Colon (tissue), 2 donors: ENCODE results near the gene NNT.
"Not testable (repeated sequence)": the region's sequence is repeated elsewhere in the genome, so short reads cannot be mapped to it uniquely, and the experiment has no call there.

ENCODE experiments used
- FAIRE-seq: peaks from 2 replicates; lab custom pipeline; 2012; peaks lifted over from hg19 to GRCh38; lab: Jason Lieb, UNC
- donor health status: control.
- donor health status: control.

NNT gene

GRCh38 chr5:43583724-43584123 lies 19.3 kb upstream of the NNT start:
- no peak for FAIRE-seq

DNA sequence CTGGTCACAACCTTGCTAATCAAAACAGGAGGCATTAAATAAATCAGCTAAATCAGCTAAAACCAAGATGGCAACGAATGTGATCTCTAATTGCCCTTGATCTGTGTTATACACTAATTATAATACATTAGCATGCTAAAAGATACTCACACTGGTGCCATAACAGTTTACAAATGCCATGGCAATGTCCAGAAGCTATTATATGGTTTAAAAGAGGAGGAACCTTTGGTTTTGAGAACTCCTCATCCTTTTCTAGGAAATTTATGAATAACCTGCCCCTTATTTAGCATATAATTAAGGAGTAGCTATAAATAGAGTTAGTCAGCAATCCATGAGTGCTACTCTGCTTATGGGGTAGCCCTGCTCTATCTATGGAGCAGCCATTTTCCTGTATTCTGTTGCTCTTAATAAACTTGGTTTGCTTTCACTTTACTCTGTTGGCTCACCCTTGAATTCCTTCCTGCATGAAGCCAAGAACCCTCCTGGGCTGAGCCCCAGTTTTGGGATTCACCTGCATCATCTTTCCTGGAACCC lies 18.7 kb upstream of the NNT start:
- no peak for FAIRE-seq

DNA sequence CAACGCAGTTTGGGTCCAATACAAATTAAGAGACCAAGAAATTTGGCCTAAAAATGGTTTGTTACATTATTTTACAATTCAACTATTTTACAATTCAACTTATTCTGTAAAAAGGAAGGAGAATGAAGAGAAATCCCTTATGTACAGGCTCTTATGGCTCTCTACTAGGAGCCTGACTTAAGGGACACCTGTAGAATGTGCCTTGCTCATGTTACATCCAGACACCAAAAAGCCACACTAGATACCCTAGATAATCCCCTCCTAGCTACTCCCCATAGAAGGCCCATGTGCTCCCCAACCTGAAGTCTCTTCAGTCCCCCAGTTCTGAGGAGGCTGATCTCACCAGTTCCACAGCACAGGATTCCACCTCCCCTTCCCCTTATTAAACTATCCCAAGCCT lies 14.1 kb upstream of the NNT start:
- FAIRE-seq = no peak

DNA sequence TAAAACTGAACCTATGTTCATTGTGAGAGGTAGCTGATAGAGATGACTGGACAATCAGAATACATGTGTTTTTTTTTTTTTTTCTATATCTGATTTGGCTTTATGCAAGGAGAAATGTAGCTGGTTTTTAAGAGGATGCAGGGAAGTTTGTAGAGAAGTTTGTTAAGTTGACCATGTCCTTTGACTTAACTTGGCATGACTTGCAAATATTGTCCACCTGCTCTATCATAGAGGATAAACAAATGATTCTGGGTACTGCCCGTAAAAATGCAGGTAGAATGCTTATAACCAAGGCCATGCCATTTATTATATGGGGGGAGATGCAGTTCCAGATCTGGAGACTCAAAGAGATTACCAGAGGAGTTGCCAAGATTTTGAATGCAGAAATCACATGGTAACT lies 13.7 kb upstream of the NNT start:
- FAIRE-seq = no peak

- no peak for FAIRE-seq
Observed at GRCh38 chr5:43590700-43591099, 12.3 kb upstream of the NNT start.

DNA sequence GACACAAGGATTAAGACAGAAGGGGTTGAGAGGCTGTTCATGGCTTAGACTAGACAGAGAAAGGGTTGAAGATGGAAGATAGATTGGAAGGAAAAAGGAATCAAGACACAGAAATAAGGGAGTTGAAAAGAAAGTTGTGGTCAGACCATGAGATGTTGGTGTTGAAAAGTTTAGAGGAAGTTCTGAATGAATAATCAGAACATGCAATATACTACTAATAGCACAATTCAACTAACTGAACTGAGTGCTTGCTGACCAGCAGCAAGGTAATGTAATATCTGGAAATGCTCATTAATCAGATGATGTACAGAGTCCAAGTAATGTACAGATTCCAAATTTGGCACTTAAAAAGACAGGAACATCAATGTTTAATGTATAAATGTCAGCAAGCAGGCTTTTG lies 10.6 kb upstream of the NNT start:
- FAIRE-seq = no peak

DNA sequence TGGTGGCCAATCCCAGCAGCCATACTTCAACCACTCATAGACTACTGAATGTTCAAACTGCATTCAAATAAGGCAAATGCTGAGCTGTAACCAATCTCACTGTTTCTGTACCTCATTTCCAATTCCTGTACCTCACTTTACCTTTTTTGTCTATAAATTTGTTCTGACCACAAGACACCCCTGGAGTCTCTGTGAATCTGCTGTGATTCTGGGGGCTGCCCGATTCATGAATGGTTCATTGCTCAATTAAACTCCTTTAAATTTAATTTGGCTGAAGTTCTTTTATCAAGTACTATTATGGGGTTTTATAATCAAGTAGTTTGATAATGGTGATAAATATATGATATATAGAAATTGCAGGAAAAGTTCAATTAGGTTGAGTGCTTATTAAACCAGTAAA lies 4.1 kb upstream of the NNT start:
- not testable (repeated sequence) for FAIRE-seq

DNA sequence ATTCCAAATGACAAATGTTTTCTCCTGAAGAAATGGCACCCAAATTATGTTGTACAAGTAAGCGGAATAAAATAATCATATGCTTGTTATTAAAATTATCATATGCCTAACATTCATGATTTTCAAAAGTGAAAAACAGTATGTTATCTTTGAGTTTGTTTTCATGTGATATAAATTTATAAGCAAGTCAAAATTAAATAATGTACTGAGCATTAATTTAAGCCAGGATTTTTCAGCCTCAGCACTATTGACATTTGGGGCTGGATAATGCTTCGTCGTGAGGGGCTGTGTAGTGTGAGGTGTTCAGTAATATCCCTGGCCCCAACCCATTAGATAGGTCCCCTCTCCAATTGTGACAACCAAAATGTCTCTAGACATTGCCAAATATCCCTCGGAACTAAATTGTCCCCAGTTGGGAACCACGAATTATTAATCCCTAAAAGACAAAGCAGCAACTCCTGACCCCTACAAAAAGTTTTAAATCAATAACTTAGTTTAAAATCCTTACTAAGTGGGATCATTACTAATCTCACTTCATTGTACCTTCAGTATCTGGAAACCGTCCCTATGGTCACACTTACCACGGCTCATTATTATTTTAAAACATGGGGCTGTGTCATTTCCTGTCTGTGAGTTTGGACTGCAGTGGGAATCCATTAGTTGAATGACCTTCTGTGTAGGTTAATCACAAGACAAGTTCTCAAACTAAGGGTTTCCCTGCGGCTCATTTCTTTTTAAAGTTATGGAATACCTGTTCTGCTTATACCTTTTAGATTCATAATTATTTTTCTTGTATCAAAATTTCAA lies 1.3 kb upstream of the NNT start:
- no peak for FAIRE-seq

- no peak for FAIRE-seq
Observed at GRCh38 chr5:43603344-43604217, 601 bp downstream of the NNT start.

- FAIRE-seq = no peak
Observed at GRCh38 chr5:43604699-43605098, 1.7 kb downstream of the NNT start.

DNA sequence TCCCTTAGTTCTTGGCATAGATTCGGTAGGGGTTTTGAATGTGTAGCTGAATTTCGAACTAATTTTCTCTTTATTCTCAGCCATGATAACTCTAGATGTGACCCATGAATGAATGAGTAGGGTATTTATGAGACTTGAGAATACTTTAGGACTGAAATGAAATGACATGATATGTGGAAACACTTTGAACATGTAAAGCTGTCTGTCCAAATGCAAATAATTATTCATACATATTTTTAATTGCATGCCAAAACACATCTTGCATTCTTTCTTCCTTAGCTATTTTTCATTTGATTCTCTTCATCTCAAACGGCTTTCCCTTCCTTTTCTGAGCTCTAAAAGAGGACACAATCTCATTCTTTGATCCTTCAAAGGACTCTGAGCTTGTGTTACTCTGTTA lies 3.4 kb downstream of the NNT start:
- no peak for FAIRE-seq

GRCh38 chr5:43608406-43608805 lies 5.4 kb downstream of the NNT start:
- FAIRE-seq = no peak

GRCh38 chr5:43609752-43610151 lies 6.8 kb downstream of the NNT start:
- no peak for FAIRE-seq

DNA sequence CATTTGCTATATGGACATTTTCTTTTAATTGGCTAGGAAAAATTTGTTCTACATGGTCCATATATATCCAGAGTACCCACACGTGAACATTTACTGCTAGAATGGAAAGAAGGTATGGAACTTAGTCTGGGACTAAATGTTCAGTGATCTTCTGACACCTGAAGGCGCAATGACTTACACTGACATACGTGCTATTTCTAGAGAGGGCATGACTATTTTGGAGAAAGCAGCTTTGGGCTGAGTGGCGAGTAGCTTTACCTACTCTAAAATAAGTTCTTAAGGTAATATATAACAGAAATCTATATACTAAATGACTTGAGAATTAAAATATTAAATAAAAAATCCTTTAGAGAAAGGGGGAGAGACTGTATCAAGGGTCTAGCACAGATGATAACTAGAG lies 10.4 kb downstream of the NNT start:
- no peak for FAIRE-seq

DNA sequence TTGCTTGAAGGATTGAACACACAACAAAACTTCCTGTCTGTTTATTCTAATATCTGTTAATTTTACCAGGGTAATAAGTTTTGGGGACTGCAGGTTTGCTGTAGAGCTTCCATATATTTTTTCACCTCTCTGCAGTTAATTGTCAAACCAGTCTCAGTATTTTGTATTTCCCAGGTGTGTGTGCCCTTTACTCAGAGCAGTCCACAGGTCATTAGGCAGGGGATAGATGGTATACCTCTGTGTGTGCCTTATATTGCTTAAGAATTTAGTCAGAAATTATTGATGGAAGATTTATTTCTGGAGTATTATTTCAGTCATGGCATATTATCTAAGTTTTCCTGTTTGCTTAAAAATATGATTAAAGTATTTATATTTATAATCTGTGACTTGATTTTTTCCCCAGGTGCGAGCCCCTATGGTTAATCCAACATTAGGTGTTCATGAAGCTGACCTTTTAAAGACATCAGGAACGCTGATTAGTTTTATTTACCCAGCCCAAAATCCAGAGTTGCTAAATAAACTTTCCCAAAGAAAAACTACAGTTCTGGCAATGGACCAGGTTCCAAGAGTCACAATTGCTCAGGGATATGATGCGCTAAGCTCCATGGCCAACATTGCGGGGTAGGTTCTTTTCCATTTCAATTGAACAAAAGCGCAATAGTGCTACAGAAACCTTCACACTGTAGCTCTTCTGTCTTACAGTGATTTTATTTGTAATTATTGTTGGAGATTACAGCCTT lies 12.6 kb downstream of the NNT start:
- FAIRE-seq = no peak

- no peak for FAIRE-seq
Observed at GRCh38 chr5:43616535-43616934, 13.6 kb downstream of the NNT start.

GRCh38 chr5:43619380-43619779 lies 16.4 kb downstream of the NNT start:
- FAIRE-seq = no peak

GRCh38 chr5:43619911-43620310 lies 16.9 kb downstream of the NNT start:
- no peak for FAIRE-seq

- no peak for FAIRE-seq
Observed at GRCh38 chr5:43620944-43621505, 18.0 kb downstream of the NNT start.

DNA sequence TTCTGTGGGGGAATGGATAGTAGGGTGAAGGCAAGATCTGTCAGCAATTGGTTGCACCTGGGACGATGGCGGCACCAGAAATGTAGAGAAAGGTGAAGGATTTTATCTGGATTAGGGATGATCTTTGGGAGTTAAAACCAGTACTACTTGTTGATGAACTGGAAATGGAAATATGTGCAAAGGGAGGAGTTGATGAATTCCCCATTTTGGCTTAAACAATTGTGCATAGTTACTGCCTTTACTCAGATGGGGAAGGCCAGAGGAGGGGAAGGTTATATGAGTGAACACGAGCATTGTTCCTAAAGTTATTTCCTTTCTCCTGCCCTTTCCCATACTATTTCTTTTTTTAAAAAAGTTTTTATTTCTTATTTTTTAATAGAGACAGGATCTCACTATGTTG lies 19.1 kb downstream of the NNT start:
- no peak for FAIRE-seq

GRCh38 chr5:43623048-43623680 lies 20.2 kb downstream of the NNT start:
- FAIRE-seq = no peak

DNA sequence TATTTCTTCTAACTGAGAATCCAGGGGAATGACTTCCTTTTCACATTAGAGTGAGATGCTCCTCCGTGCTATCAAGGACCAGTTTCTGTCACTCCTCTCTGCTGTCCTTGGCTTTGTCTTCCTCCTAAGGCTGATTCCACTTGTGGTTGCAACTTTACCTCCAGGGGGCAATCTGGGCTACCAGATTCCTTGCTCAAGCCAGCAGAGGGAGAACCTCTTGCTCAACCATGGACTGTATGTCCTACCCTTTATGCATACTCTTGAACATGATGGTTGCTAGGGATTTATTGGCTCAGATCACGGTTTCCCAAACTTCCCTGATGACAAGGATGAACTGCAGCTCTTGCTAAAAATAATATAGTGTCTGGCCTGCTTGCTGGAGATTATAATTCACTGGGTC lies 24.0 kb downstream of the NNT start:
- no peak for FAIRE-seq
